Activated naive CD8-positive, alpha-beta T cell treated with anti-CD3 and anti-CD28 coated beads, Interleukin-2, amount 50 U/mL, for 24 hours (primary cell): ENCODE data around the gene GLIS2.

Source experiments
- ATAC-seq: fragments of 150-1000 bp; cut with Tn5 transposase; one replicate; pipeline ENCODE4 v1.10.0; 2021
- DNase-seq: peaks from one replicate; pipeline ENCODE4 v3.0.0; 2021
- H3K27ac Mint-ChIP-seq: one replicate; pipeline ENCODE4 v1.8.0; 2021; ENCODE audit warnings: mild to moderate bottlenecking, mixed read lengths
- H3K27me3 Mint-ChIP-seq: one replicate; pipeline ENCODE4 v1.8.0; 2021; ENCODE audit warnings: mixed read lengths
- H3K36me3 Mint-ChIP-seq: one replicate; pipeline ENCODE4 v1.8.0; 2021; ENCODE audit warnings: low read depth, mixed read lengths
- H3K4me1 Mint-ChIP-seq: one replicate; pipeline ENCODE4 v1.8.0; 2021; ENCODE audit warnings: mixed read lengths
- H3K4me3 Mint-ChIP-seq: one replicate; pipeline ENCODE4 v1.8.0; 2021; ENCODE audit warnings: mild to moderate bottlenecking, moderate library complexity, mixed read lengths
- H3K9me3 Mint-ChIP-seq: one replicate; pipeline ENCODE4 v1.8.0; 2021; ENCODE audit warnings: mixed read lengths

The GLIS2 gene

DNA sequence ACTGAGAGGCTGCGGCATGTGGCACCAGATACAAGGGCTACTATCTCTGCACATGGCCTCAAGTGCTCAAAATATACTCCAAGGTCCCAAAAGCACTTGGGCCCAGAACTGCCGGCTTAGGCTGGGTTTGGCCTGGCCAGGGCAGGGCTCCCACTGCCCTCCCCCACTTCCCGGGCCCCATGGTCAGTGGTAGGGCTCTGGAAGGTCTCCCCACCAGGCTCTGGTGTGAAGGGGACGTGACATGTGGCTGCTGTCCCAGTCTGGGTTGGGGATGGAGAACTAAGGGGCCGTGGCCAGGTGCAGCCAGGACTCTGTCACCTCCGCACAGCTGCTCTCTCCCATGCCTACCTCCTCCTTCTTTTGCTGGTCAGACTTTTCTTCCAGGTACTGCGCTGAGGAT is 41.0 kb downstream of the GLIS2 start:
- H3K4me1 Mint-ChIP-seq, result peaks cover 2% of the 10 kb centered on the region
- no peaks in the 10 kb centered on the region for H3K9me3 Mint-ChIP-seq
- no peaks in the 10 kb centered on the region for H3K27me3 Mint-ChIP-seq
- no peak overlapping the region for H3K27ac Mint-ChIP-seq
- no peak overlapping the region for H3K4me3 Mint-ChIP-seq
- H3K36me3 Mint-ChIP-seq, result peaks cover 12% of the 10 kb centered on the region
- no peak for DNase-seq
- no peak for ATAC-seq

DNA sequence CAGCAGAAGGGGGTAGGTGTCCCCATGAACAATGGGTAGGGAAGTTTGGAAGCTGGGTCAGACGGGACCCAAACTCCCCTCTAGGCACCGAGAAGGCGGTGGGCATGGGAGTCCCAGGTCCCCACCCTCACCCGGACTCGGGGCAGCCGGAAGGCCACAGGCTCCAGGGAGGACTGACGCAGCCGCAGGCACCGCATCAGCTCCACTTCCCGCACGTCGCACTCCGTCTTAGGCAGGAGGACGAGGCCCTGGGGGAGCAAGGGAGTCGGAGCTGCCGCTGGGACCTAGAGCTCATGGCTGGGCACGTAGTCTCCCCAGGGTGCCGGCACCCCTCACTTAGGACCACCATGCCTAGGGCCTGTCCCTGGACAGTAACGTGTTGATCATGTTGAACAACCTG is 42.4 kb downstream of the GLIS2 start:
- no peak overlapping the region for H3K27ac Mint-ChIP-seq
- no peak overlapping the region for H3K4me3 Mint-ChIP-seq
- ATAC-seq, result no peak
- DNase-seq, result no peak
- H3K4me1 Mint-ChIP-seq, result no peaks in the 10 kb centered on the region
- peaks cover 15% of the 10 kb centered on the region for H3K36me3 Mint-ChIP-seq
- H3K9me3 Mint-ChIP-seq, result no peaks in the 10 kb centered on the region
- no peaks in the 10 kb centered on the region for H3K27me3 Mint-ChIP-seq

DNA sequence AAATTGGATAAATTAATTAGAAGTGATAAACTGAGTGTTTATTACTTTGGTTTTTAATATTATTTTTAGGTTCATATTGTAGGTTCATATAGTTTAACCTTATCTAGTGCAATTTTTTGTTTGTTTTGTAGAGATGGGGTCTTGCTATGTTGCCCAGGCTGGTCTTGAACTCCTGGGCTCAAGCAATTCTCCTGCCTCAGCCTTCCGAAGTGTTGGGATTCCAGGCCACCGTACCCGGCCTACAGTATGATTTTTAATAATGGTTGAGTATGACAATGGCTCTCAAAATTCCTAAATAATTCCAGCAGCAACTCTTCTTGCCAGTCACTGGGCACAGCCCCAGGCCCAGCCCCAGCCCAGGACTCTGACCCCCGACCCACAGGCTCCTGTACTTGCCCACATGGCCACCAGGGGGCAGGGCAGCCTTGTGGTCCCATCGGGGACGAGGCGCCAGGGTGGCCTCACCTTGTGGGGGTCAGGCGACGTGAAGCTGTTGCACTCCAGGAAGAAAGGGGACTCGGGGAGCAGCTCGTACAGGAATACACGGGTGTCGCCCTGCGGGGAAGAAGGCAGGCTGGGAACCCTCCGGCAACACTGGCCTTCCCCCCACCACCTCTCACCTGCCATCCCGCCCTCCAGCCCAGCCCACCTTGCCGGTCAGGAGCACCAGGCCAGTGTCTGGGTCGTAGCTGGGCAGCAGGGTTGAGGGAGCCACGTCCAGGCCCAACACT is 43.1 kb downstream of the GLIS2 start:
- no peaks in the 10 kb centered on the region for H3K9me3 Mint-ChIP-seq
- no peak overlapping the region for H3K27ac Mint-ChIP-seq
- peak; percentile 44 for ATAC-seq
- no peak overlapping the region for H3K4me3 Mint-ChIP-seq
- no peaks in the 10 kb centered on the region for H3K4me1 Mint-ChIP-seq
- no peaks in the 10 kb centered on the region for H3K27me3 Mint-ChIP-seq
- peaks cover 10% of the 10 kb centered on the region for H3K36me3 Mint-ChIP-seq
- peak; percentile 77 for DNase-seq

DNA sequence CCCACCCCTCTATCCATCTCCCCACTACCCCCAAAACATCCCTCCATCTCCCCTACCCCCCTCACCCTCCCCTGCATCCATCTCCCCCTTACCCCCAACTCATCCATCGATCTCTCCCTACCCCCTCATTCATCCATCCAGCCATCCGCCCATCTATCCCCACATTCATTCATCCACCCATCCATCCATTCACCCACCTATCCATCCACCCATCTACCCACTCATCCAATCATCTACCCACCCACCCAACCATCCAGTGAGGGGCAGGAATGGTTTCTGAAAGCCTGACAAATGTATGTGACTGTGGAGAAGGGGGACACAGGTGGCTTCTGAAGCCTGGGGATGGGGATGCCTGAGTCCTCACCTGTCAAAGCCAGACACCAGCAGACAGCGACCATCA is 44.0 kb downstream of the GLIS2 start:
- H3K4me1 Mint-ChIP-seq, result no peaks in the 10 kb centered on the region
- DNase-seq (no peak), ATAC-seq (no peak)
- H3K4me3 Mint-ChIP-seq, result no peak overlapping the region
- H3K36me3 Mint-ChIP-seq, result peaks cover 7% of the 10 kb centered on the region
- no peaks in the 10 kb centered on the region for H3K9me3 Mint-ChIP-seq
- H3K27ac Mint-ChIP-seq, result no peak overlapping the region
- no peaks in the 10 kb centered on the region for H3K27me3 Mint-ChIP-seq

DNA sequence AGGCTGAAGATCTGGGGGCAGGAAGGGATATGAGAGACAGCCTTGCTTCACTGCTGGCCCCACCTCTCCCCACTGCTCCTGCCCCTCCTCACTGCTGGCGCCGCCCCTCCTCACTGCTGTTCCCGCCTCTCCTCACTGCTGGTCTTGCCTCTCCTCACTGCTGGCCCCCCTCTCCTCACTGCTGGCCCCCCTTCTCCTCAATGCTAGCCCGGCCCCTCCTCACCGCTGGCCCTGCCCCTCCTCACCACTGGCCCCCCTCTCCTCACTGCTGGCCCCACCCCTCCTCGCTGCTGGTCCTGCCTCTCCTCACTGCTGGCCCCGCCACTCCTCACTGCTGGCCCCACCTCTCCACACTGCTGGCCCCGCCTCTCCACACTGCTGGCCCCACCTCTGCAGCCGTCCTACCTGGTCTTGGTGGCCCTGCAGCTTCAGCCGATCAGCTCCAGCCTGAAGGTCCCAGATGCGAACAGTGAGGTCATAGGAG is 44.7 kb downstream of the GLIS2 start:
- H3K36me3 Mint-ChIP-seq, result peaks cover 7% of the 10 kb centered on the region
- H3K4me3 Mint-ChIP-seq, result no peak overlapping the region
- H3K9me3 Mint-ChIP-seq, result no peaks in the 10 kb centered on the region
- H3K27ac Mint-ChIP-seq, result no peak overlapping the region
- ATAC-seq, result peak; percentile 49
- no peaks in the 10 kb centered on the region for H3K4me1 Mint-ChIP-seq
- DNase-seq, result no peak
- no peaks in the 10 kb centered on the region for H3K27me3 Mint-ChIP-seq

DNA sequence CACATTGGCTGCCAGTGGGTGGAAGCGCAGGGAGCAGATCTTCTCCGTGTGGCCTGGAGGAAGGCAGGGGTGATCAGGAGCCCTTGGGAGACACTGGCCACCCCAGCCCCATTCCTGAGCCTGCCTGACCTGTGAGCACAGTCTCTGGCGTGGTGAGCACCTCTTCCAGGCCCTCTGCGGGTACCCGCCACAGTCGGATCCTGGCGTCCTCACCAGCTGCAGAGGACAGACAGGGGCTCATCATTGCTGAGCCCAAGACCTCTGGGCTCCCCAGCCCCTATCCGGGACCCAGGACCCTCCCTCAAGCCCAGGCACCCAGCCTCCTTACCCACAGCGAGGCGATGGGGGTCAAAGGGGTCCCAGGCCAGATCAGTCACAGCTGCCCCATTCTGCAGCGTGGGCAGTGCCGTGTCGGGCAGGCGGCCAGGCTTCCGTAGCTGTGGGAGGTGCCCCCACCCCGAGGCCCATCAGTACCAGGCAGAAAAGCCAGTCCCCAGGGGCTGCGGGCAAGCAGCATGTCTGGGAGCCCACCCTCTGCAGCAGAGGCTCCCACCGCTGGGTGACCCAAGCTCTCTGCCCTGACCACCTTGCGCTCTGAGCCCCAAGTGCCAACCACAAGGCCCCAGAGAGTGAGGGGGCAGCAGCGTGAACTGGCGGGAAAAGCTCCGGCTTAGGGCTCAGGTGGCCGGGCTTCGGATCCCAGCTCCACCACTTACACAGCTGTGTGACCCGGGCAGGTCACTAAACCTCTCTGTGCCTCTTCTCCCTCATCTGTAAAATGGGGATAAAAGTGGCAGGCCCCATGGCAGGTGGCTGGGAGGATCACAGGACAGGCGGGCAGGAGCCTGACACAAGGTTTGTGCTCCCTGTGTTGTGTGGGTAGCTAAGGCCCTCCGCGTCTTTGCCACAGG is 45.4 kb downstream of the GLIS2 start:
- no peaks in the 10 kb centered on the region for H3K9me3 Mint-ChIP-seq
- no peak overlapping the region for H3K27ac Mint-ChIP-seq
- no peak overlapping the region for H3K4me3 Mint-ChIP-seq
- no peaks in the 10 kb centered on the region for H3K27me3 Mint-ChIP-seq
- peak; percentile 2 for ATAC-seq
- no peak for DNase-seq
- no peaks in the 10 kb centered on the region for H3K4me1 Mint-ChIP-seq
- H3K36me3 Mint-ChIP-seq, result peaks cover 7% of the 10 kb centered on the region

DNA sequence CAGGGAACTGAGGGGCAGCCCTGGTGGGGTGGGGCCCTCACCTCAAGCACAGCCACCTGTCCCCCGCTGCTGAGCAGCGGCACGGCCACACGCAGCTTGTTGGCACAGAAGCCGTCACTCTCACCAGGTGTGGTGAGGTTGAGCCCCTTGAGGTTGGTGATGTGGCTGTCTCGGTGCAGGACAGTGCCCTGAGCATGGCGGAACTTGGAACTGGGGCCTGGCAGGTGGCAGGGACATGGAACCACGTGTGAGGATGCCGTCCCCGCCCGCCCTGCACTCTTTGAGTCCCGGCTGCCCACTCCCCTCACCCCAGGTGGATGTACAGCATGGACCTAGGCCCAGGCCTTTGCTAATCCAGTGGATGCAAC is 46.1 kb downstream of the GLIS2 start:
- Mint-ChIP-seq H3K27me3 (no peaks in the 10 kb centered on the region), H3K36me3 (peaks cover 7% of the 10 kb centered on the region), H3K4me1 (no peaks in the 10 kb centered on the region), H3K4me3 (no peak overlapping the region), H3K27ac (no peak overlapping the region), H3K9me3 (no peaks in the 10 kb centered on the region)
- DNase-seq (no peak), ATAC-seq (no peak)

DNA sequence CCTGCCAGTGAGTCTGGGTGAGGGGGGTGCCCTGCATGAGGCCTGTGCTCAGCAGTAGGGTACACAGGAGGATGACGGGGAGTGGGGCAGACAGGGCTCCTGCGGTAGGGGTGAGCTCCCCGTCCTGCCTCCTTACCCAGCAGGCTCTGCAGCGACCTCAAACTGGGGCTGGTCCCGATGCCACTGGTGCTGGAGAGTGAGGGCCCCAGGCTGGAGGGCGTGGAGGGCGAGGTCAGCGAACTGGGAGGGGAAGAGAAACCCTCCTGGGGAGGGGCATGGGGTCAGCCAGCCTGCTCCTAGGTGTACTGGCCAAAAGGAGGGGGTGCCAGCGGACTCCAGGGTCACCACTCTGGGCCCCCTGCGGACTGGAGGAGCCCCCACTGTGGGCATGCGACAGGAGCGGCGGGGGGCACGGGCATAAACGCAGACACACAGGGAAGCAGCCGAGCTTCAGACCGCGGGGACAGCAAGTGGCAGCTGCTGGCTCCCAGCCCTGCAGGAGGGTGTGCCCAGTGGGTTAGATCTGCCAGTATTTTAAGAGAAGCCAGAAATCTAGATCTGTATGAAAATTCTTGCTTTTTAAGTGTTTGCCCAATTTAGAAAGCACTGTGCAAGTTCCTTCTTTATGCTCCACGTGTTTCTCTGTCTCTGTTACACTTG is 46.7 kb downstream of the GLIS2 start:
- DNase-seq (no peak), ATAC-seq (no peak)
- Mint-ChIP-seq H3K27me3 (no peaks in the 10 kb centered on the region), H3K36me3 (peaks cover 7% of the 10 kb centered on the region), H3K4me1 (no peaks in the 10 kb centered on the region), H3K4me3 (no peak overlapping the region), H3K9me3 (no peaks in the 10 kb centered on the region), H3K27ac (no peak overlapping the region)

DNA sequence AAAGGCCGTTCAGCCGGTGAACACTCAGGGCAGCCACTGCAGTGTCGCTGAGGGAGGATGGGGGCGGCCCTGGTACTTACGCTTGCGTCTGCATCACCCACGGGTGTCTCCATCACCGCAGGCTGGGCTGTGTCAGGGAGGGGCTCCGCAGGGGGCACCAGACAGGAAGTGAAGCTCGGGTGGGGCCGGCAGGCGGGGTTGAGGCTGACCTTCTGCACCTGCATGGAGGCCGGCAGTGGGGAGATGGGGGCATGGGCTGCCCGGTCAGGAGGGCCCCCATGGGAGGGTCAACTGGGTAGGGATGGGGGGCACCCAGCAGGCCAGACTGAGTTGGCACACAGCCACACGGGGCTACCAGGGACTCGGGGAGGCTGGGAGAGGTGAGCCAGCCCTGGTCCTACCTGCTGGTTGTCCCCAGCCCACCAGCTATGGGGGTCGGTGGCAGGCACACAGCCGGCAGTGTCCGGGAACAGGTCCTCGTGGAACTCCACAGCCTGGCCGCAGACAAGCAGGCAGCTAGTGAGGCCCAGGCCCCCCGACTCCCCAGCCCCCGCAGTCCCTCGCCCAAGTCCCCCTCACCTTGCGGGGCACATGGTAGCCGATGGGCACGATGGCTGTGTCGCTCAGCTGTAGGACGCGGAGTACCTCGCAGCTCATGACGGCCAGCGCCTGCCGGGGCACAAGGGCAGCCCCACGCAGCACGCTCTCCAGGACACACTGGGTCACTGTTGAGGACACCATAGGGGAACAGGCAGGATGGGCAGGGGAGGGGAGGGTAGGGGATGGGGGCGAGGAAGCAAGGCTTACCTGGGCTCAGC is 48.5 kb downstream of the GLIS2 start:
- H3K36me3 Mint-ChIP-seq, result peaks cover 2% of the 10 kb centered on the region
- no peak overlapping the region for H3K27ac Mint-ChIP-seq
- DNase-seq, result no peak
- no peaks in the 10 kb centered on the region for H3K4me1 Mint-ChIP-seq
- no peaks in the 10 kb centered on the region for H3K27me3 Mint-ChIP-seq
- no peaks in the 10 kb centered on the region for H3K9me3 Mint-ChIP-seq
- no peak overlapping the region for H3K4me3 Mint-ChIP-seq
- ATAC-seq, result no peak

DNA sequence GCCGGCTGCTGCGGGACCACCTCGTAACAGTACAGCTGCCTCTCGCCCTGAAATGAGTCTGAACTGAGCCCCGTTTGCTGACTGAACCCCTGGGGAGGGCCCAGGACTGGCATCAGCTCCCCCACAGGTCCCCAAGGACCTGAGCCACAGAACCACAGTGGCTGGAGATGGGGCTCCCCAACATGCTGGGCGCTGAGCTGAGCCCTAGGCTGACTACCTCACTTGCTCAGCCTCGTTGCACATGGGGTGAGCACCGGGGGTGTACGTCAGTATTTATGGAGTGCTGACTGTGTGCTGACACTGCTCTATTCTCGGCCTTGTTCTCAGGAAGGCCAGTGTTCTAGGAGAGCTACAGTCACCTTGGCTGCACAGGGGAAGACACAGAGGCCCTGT is 49.1 kb downstream of the GLIS2 start:
- H3K4me3 Mint-ChIP-seq, result no peak overlapping the region
- ATAC-seq (no peak), DNase-seq (no peak)
- H3K4me1 Mint-ChIP-seq, result no peaks in the 10 kb centered on the region
- H3K27me3 Mint-ChIP-seq, result no peaks in the 10 kb centered on the region
- H3K9me3 Mint-ChIP-seq, result no peaks in the 10 kb centered on the region
- peaks cover 2% of the 10 kb centered on the region for H3K36me3 Mint-ChIP-seq
- H3K27ac Mint-ChIP-seq, result no peak overlapping the region

DNA sequence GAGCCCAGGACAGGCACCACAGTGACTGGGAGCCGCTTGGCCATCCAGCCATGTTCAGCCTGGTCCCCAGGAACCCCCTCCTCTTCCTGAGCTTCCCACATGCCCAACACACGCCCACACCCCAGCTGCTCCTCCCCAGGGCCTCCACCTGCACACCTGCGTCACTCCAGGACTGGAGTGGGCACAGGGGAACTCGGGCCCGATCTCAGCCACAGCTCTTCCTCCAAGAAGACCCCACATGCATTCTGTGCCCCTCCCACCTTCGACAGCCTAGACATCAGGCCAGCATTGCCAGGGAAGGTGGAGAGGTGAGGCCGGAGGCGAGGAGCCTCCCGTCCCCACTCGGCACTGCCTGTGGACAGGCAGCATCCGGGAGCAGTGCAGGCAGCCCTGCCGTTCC is 49.7 kb downstream of the GLIS2 start:
- H3K36me3 Mint-ChIP-seq, result peaks cover 2% of the 10 kb centered on the region
- H3K27me3 Mint-ChIP-seq, result no peaks in the 10 kb centered on the region
- no peaks in the 10 kb centered on the region for H3K9me3 Mint-ChIP-seq
- H3K27ac Mint-ChIP-seq, result no peak overlapping the region
- H3K4me3 Mint-ChIP-seq, result no peak overlapping the region
- DNase-seq (no peak), ATAC-seq (no peak)
- no peaks in the 10 kb centered on the region for H3K4me1 Mint-ChIP-seq

DNA sequence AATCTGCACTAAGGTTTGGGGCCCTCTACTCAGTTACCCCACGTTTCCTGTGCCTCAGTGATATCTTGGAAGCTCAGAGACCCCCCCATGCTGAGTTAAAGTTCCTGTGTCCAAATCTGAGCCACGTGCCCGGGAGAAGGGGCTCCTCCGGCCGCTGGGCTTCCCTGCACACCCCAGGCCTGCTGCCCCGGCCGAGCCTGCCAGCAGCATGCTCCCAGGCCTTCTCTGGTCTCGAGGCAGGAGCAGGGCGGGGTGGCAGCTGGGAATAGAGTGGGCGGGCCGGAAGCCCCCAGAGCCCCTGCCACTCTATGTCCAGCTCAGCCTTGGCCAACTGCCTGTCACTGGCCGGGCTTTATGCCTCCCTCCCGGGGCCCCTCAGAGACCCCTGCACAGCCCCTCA is 50.1 kb downstream of the GLIS2 start:
- ATAC-seq (no peak), DNase-seq (no peak)
- Mint-ChIP-seq H3K36me3 (peaks cover 2% of the 10 kb centered on the region), H3K9me3 (no peaks in the 10 kb centered on the region), H3K27me3 (no peaks in the 10 kb centered on the region), H3K4me1 (no peaks in the 10 kb centered on the region), H3K4me3 (no peak overlapping the region), H3K27ac (no peak overlapping the region)

DNA sequence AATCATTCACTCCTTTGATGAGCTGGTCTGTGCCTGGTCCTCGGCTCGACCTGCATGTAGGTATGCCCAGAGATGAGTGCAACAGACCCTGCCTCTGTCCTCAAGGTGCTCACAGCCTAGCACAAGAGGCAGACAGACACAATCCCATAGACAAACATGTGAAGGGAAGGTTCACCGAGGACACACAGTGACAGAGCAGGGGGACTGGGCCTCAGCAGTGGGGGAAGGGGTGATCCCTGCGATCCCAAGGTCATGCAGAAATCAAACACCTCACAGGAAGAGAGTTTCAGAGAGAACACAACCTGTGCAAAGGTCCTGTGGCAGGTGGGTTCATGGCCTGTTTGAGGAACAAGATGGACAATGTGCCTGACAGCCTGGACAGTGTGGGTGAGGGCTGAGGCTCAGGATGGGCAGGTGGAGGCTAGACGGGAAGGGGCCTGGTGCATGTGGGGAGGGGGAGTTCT is 51.6 kb downstream of the GLIS2 start:
- no peak overlapping the region for H3K27ac Mint-ChIP-seq
- H3K27me3 Mint-ChIP-seq, result no peaks in the 10 kb centered on the region
- no peaks in the 10 kb centered on the region for H3K9me3 Mint-ChIP-seq
- H3K36me3 Mint-ChIP-seq, result peaks cover 2% of the 10 kb centered on the region
- DNase-seq (no peak), ATAC-seq (no peak)
- H3K4me3 Mint-ChIP-seq, result no peak overlapping the region
- peaks cover 2% of the 10 kb centered on the region for H3K4me1 Mint-ChIP-seq
